AG04450 (cell line): ENCODE data around the gene FBXL7. TPM values are rescaled to one million over a fixed set of nuclear protein-coding genes. Genes with fewer than 3 reads are reported as not detected.

Experiments used
- CTCF ChIA-PET: fragments of 300-600, 350-600 bp; formaldehyde crosslinking; extraction: SDS; loops from one replicate; lab custom pipeline; 2022; ENCODE audit warnings: antibody characterized with exemption, inconsistent platforms; lab: Charles Lee
- POLR2A ChIA-PET: fragments of 350-600 bp; formaldehyde crosslinking; extraction: SDS; loops from one replicate; lab custom pipeline; 2021; ENCODE audit warnings: antibody characterized with exemption, inconsistent platforms; lab: Yijun Ruan, JAX
- DNase-seq: peaks from one replicate; pipeline ENCODE4 v3.0.0-alpha.2; 2011; ENCODE audit warnings: low read depth, low spot score
- H3K27ac ChIP-seq: one replicate; pipeline ENCODE4 v1.5.1; 2012; ENCODE audit warnings: low read depth, low read length, control low read depth
- H3K27me3 ChIP-seq: one replicate; pipeline ENCODE4 v1.6.0; 2012; ENCODE audit warnings: low read length; ENCODE audit not compliant: control insufficient read depth, insufficient read depth
- H3K4me3 ChIP-seq: 2 replicates; pipeline ENCODE4 v1.5.1; 2011; ENCODE audit warnings: mild to moderate bottlenecking, low read depth, low read length, control low read depth
- H3K9me3 ChIP-seq: 2 replicates; pipeline ENCODE4 v1.5.1; 2012; ENCODE audit warnings: low read length; ENCODE audit not compliant: control insufficient read depth, insufficient read depth
- CTCF ChIP-seq: IDR thresholded peaks from 2 replicates; pipeline ENCODE4 v1.5.1; 2011; ENCODE audit warnings: low read depth, low read length, control low read depth, inconsistent platforms
- polyA plus RNA-seq: library from polyadenylated mRNA; depleted of rRNA; stranded (reverse); fragments of >200 nt; gene quantifications from 2 replicates; pipeline ENCODE4 v1.2.3, GENCODE V29; 2011

Gene FBXL7
- polyA plus RNA-seq, 1 experiment, result 10.4 TPM

- CTCF ChIA-PET, result no interaction called here
- TF ChIP-seq CTCF, result no peak
- POLR2A ChIA-PET, result no interaction called here
- no peaks in the 10 kb centered on the region for H3K9me3 ChIP-seq
- no peak overlapping the region for H3K4me3 ChIP-seq
- no peak for DNase-seq
- H3K27me3 ChIP-seq, result no peaks in the 10 kb centered on the region
- H3K27ac ChIP-seq, result no peak overlapping the region
Observed at GRCh38 chr5:15943487-15943886, 443.5 kb downstream of the FBXL7 start.

DNA sequence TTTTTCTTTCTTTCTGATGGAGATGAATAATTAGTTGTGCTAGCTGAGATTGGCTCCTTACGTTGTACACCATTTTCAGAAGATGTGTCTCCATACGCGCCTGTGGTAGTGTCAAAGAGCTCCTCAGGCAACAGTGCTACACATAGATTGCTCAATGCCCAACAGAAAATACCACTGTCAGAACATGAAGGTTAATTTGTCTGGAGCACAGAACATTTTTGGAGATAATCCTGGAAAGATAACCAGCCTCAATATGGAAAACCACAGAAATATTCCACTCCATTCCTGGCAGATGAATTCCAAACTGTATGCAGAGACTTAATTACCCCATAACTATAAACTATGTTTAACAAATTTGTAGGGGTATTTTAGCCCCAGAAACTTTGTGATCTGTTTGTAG, 446.0 kb downstream of the FBXL7 start:
- TF ChIP-seq CTCF, result no peak

DNA sequence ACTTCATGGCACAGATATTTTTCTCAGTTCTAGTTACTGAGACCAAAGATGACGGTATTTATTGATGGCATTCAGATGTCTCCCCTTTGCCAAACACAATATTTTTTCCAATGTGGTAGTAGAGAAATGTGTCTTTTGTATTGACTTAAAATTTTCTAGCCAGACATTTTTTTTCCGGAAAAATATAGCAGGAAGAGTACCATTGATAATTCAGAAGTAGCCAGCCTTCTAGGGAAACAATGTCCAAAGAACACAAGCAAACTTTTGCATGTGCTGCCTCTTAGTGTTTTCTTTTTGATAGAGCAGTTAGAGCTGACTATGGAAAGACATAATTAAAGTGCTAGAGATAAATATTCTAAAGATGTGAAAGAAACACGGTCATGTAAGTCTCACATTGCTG, 448.2 kb downstream of the FBXL7 start:
- no peak overlapping the region for H3K27ac ChIP-seq
- CTCF ChIA-PET, result interaction anchor here (1.1 kb wide), 1 partner anchor 47 kb away, joined by 4 read pairs; no protein-coding TSS in a partner anchor
- peak; percentile 27 for TF ChIP-seq CTCF
- no peak overlapping the region for H3K4me3 ChIP-seq
- H3K27me3 ChIP-seq, result no peaks in the 10 kb centered on the region
- POLR2A ChIA-PET, result no interaction called here
- DNase-seq, result no peak
- H3K9me3 ChIP-seq, result no peaks in the 10 kb centered on the region

More for the DNA sequence above, 446.0 kb downstream of the FBXL7 start:
- H3K27me3 ChIP-seq, result no peaks in the 10 kb centered on the region
- no peak for DNase-seq
- POLR2A ChIA-PET, result no interaction called here
- CTCF ChIA-PET, result no interaction called here
- no peaks in the 10 kb centered on the region for H3K9me3 ChIP-seq
- no peak overlapping the region for H3K4me3 ChIP-seq
- no peak overlapping the region for H3K27ac ChIP-seq

DNA sequence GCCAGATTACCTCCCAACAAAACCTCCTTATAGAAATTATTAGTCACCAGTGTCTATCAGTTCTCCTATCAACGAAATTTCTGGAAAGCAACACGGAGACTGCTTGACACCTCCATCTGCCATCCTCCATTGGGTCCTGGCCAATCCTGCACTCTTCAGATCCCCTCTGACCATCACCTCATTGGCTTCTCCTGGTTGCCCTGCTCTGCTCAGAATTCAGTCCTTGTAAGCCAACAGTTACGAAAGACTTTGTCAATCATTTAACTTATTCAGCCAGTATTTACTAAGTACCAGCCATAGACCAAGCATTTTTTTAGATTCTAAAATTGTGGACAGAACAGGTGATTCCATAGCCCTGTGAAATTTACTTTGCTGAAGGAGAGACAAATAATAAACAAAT, 451.1 kb downstream of the FBXL7 start:
- TF ChIP-seq CTCF, result no peak
- H3K4me3 ChIP-seq, result no peak overlapping the region
- no peaks in the 10 kb centered on the region for H3K9me3 ChIP-seq
- POLR2A ChIA-PET, result no interaction called here
- CTCF ChIA-PET, result no interaction called here
- no peak overlapping the region for H3K27ac ChIP-seq
- no peak for DNase-seq
- H3K27me3 ChIP-seq, result no peaks in the 10 kb centered on the region

DNA sequence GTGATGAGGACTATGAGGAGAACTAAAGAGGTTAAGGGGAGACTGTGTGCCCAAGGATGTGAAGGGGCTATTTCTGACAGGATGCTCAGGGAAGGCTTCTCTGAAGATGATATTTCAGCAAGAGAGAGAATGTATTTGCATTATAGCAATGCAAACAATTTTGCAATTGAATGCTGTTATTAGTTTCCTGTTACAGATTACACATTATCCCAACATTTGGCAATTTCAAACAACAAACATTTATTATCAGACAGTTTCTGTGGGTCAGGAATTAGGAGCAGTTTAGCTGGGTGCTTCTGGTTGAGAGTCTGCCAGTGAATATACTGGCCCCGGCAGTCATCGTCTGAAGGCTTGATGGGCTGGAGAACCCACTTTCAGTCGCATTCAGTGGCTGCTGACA, 451.6 kb downstream of the FBXL7 start:
- Histone ChIP-seq H3K9me3 (no peaks in the 10 kb centered on the region), H3K27me3 (no peaks in the 10 kb centered on the region), H3K4me3 (no peak overlapping the region), H3K27ac (no peak overlapping the region)
- TF ChIP-seq CTCF, result no peak
- ChIA-PET CTCF (no interaction called here), POLR2A (no interaction called here)
- DNase-seq, result no peak
